Mesothelial cell of epicardium (in vitro differentiated cells): ENCODE data around the gene ISM2. TPM values are rescaled to one million over a fixed set of nuclear protein-coding genes. Genes with fewer than 3 reads are reported as not detected.

Experiments used
- DNase-seq, 2 experiments: peaks; one replicate each; pipeline ENCODE4 v3.0.0; 2021; ENCODE audit warnings: low spot score in 2 of 2; ENCODE audit not compliant: unreplicated experiment in 2 of 2
- H3K27ac Mint-ChIP-seq: 2 replicates; pipeline ENCODE4 v1.8.0; 2021; ENCODE audit warnings: mixed read lengths
- H3K27me3 Mint-ChIP-seq: 2 replicates; pipeline ENCODE4 v1.8.0; 2021; ENCODE audit warnings: low read depth, mixed read lengths
- H3K36me3 Mint-ChIP-seq: 2 replicates; pipeline ENCODE4 v1.8.0; 2021; ENCODE audit warnings: mixed read lengths
- H3K4me1 Mint-ChIP-seq: 2 replicates; pipeline ENCODE4 v1.8.0; 2021; ENCODE audit warnings: mixed read lengths
- H3K4me3 Mint-ChIP-seq: 2 replicates; pipeline ENCODE4 v1.8.0; 2021; ENCODE audit warnings: mild to moderate bottlenecking, moderate library complexity, mixed read lengths
- H3K9me3 Mint-ChIP-seq: 2 replicates; pipeline ENCODE4 v1.8.0; 2021; ENCODE audit warnings: mixed read lengths
- CTCF ChIP-seq: fragments of 200-600 bp; sonication (generic); IDR thresholded peaks from one replicate; pipeline ENCODE4 v1.5.0; 2021; ENCODE audit warnings: antibody characterized with exemption; ENCODE audit not compliant: unreplicated experiment
- total RNA-seq: library from RNA; stranded (reverse); gene quantifications from 3 replicates; pipeline ENCODE4 v1.2.1, GENCODE V29; 2021

Gene ISM2
- total RNA-seq, 1 donor from 2014 or later, result 0.18 TPM

- H3K36me3 Mint-ChIP-seq, result peaks cover 46% of the 10 kb centered on the region
- no peaks in the 10 kb centered on the region for H3K27me3 Mint-ChIP-seq
- no peak overlapping the region for H3K27ac Mint-ChIP-seq
- no peaks in the 10 kb centered on the region for H3K4me1 Mint-ChIP-seq
- H3K4me3 Mint-ChIP-seq, result no peak overlapping the region
- no peak for TF ChIP-seq CTCF
- H3K9me3 Mint-ChIP-seq, result no peaks in the 10 kb centered on the region
- DNase-seq, result no peak
These were observed 56.4 kb downstream of the ISM2 start for GRCh38 chr14:77442196-77442595.

- TF ChIP-seq CTCF, result no peak
- Mint-ChIP-seq H3K9me3 (no peaks in the 10 kb centered on the region), H3K36me3 (peaks cover 50% of the 10 kb centered on the region), H3K4me3 (no peak overlapping the region), H3K27ac (no peak overlapping the region), H3K27me3 (no peaks in the 10 kb centered on the region), H3K4me1 (no peaks in the 10 kb centered on the region)
- no peak for DNase-seq
These were observed 58.8 kb downstream of the ISM2 start for GRCh38 chr14:77439861-77440260.

GRCh38 chr14:77438596-77438995 lies 60.0 kb downstream of the ISM2 start:
- Mint-ChIP-seq H3K4me1 (no peaks in the 10 kb centered on the region), H3K27me3 (no peaks in the 10 kb centered on the region), H3K9me3 (no peaks in the 10 kb centered on the region), H3K27ac (no peak overlapping the region), H3K36me3 (peaks cover 57% of the 10 kb centered on the region), H3K4me3 (no peak overlapping the region)
- no peak for TF ChIP-seq CTCF
- no peak for DNase-seq

DNA sequence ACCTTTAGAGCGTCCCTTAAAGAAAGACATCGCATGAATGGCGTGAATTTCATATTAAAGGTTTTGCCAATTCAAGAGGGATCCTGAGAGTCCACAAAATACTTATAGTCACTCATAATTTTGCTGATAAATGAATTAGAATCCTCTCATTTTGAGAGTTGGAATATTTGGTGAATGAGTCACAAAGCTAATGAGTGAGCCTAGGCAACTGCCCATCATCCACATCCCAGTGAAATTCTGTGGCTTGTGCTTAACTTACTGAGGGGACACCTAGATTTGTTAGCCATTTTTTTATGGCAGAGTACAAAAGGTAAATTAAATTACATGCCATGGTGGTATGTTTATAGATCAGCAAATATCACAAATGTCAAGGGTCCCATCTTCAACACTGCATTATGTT lies 62.6 kb downstream of the ISM2 start:
- no peak for TF ChIP-seq CTCF
- Mint-ChIP-seq H3K27me3 (no peaks in the 10 kb centered on the region), H3K9me3 (no peaks in the 10 kb centered on the region), H3K27ac (no peak overlapping the region), H3K36me3 (peaks cover 44% of the 10 kb centered on the region), H3K4me1 (no peaks in the 10 kb centered on the region), H3K4me3 (no peak overlapping the region)
- DNase-seq, result no peak

DNA sequence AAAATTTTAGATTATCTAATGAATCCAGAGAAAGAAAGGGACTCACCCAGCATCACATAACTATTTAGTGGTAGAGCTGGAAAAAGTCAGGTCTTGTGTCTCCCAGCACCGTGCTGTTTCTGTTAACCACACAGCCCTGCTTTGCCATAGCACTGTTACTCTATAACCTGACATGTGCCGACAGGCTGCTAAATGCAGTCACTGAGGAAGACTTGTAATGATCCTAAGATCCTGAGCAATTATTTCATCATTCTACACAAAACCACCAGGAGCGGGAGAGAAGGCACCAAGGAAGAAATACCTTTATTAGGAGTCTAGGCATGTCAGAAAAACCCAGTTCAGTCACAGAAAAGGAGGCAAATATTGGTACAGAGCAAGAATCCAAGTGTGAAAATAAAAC lies 72.2 kb downstream of the ISM2 start:
- Mint-ChIP-seq H3K4me1 (no peaks in the 10 kb centered on the region), H3K9me3 (no peaks in the 10 kb centered on the region), H3K36me3 (peaks cover 79% of the 10 kb centered on the region), H3K27ac (no peak overlapping the region), H3K27me3 (no peaks in the 10 kb centered on the region), H3K4me3 (no peak overlapping the region)
- no peak for DNase-seq
- TF ChIP-seq CTCF, result no peak

DNA sequence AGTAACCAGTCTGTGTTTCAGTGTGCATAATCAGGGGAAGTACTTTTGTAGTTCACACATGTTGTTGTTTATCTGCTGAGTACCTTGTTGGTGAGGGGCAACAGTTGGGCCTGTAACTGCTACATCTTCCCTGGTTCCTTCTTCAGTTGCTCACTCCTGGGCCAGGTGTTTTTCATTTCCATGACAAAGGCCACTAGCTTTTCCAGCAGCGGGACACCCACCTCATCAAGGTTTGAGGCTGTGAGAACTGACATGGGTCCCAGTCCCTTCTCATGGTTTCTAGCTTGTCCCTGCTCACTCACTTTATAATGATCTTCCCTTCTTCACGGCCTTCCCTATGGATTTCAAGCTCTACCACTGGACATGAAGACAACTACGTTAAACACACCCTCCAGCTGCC lies 73.8 kb downstream of the ISM2 start:
- Mint-ChIP-seq H3K27me3 (no peaks in the 10 kb centered on the region), H3K36me3 (peaks cover 82% of the 10 kb centered on the region)

More for the DNA sequence above, 73.8 kb downstream of the ISM2 start:
- Mint-ChIP-seq H3K9me3 (peaks cover 9% of the 10 kb centered on the region), H3K4me1 (no peaks in the 10 kb centered on the region), H3K27ac (no peak overlapping the region), H3K4me3 (no peak overlapping the region)
- no peak for TF ChIP-seq CTCF
- no peak for DNase-seq
